NCI-H460 (cell line): ENCODE data around the gene ZNF865. TPM values are rescaled to one million over a fixed set of nuclear protein-coding genes. Genes with fewer than 3 reads are reported as not detected.

Source experiments
- DNase-seq: peaks from one replicate; pipeline ENCODE4 v3.0.0-alpha.2; 2016; ENCODE audit warnings: low read depth; ENCODE audit errors: extremely low read depth
- total RNA-seq: library from RNA; depleted of rRNA; stranded (reverse); fragments of >200 nt; shearing (Covaris generic); gene quantifications from 2 replicates; pipeline ENCODE4 v1.2.3, GENCODE V29; 2014

Gene ZNF865
- total RNA-seq, 1 experiment from 2014 or later, result 1.1 TPM

GRCh38 chr19:55643003-55643886 is 37.8 kb downstream of the ZNF865 start, which contains the start of gene ZNF581:
Gene ZNF581, plus strand, starts transcription at chr19:55643649. Its CDS starts 923 bp downstream, at chr19:55644572.
- DNase-seq, result peak; percentile 53

GRCh38 chr19:55643887-55644176 is 38.4 kb downstream of the ZNF865 start:
- no peak for DNase-seq

- DNase-seq, result no peak
Measured at GRCh38 chr19:55644191-55644833, 38.9 kb downstream of the ZNF865 start.

- no peak for DNase-seq
Measured at GRCh38 chr19:55644842-55645511, 39.5 kb downstream of the ZNF865 start.

GRCh38 chr19:55645512-55645881 is 40.0 kb downstream of the ZNF865 start:
- no peak for DNase-seq

- DNase-seq, result no peak
Measured at GRCh38 chr19:55646889-55647731, 41.7 kb downstream of the ZNF865 start.

GRCh38 chr19:55647732-55648584 is 42.5 kb downstream of the ZNF865 start, which contains the start of gene CCDC106:
Gene CCDC106, plus strand, starts transcription at chr19:55648212. Its CDS starts 835 bp downstream, at chr19:55649047.
- no peak for DNase-seq

- no peak for DNase-seq
Measured at GRCh38 chr19:55648585-55649267, 43.3 kb downstream of the ZNF865 start.

- no peak for DNase-seq
Measured at GRCh38 chr19:55649268-55650125, 44.0 kb downstream of the ZNF865 start.

- DNase-seq, result no peak
Measured at GRCh38 chr19:55650126-55650557, 44.7 kb downstream of the ZNF865 start.

- no peak for DNase-seq
Measured at GRCh38 chr19:55650602-55651230, 45.3 kb downstream of the ZNF865 start.

- DNase-seq, result no peak
Measured at GRCh38 chr19:55651236-55651635, 45.8 kb downstream of the ZNF865 start.

- DNase-seq, result no peak
Measured at GRCh38 chr19:55652311-55653128, 47.1 kb downstream of the ZNF865 start.

GRCh38 chr19:55653651-55654322 is 48.3 kb downstream of the ZNF865 start:
- peak; percentile 96 for DNase-seq

GRCh38 chr19:55654323-55654867 is 48.9 kb downstream of the ZNF865 start:
- DNase-seq, result peak; percentile 98
